ENCODE data around the gene PTPA. TPM values are rescaled to one million over a fixed set of nuclear protein-coding genes. Genes with fewer than 3 reads are reported as not detected.

PTPA gene
- total RNA-seq, 5 donors from 2014 or later (not counting 1 experiment from before 2014, with no cell fraction given): 51.3 to 71.5 (median 65.5) TPM

- H3K36me3 ChIP-seq (ENCODE audit: control insufficient read depth in 2 of 2, extremely low read depth in 1 of 2, insufficient read depth in 1 of 2, low read length in 1 of 2): no peaks in the 10 kb centered on the region
- WGBS (ENCODE audit: insufficient coverage): 0% methylated on average over 5 of the region's 10 CpGs
- H3K27me3 ChIP-seq (replicated peaks in 1 of 2; ENCODE audit: control insufficient read depth in 2 of 2, extremely low read depth in 1 of 2, insufficient read depth in 2 of 2, low read length in 1 of 2): peaks cover 0 to 55% of the 10 kb centered on the region in 2 experiments
- POLR2A ChIA-PET: no interaction called here
- no peaks in the 10 kb centered on the region for H3K36me3 Mint-ChIP-seq
- peak overlapping the region; percentile 20 for H3K27ac ChIP-seq (ENCODE audit: low read length)
- CTCF ChIA-PET: interaction anchor here in 1 of 2 donors (0.7 kb wide), 1 partner anchor 145 kb away, joined by 4 read pairs; no protein-coding TSS in a partner anchor
- H3K9me3 Mint-ChIP-seq: no peaks in the 10 kb centered on the region
- peaks cover 0 to 5% of the 10 kb centered on the region in 2 donors for H3K27me3 Mint-ChIP-seq
- H3K4me3 ChIP-seq (ENCODE audit: control insufficient read depth in 1 of 2, extremely low read depth in 1 of 2, low read length in 1 of 2): peak overlapping the region; percentile 66 to 67
- peak overlapping the region; percentile 70 to 87 for H3K27ac Mint-ChIP-seq
- ATAC-seq (replicated peaks in 1 of 4) (no peak), DNase-seq (no peak)
- H3K9me3 ChIP-seq: no peaks in the 10 kb centered on the region
- peak overlapping the region; percentile 84 to 86 (median 85) for H3K4me3 Mint-ChIP-seq
- H3K4me1 Mint-ChIP-seq: peaks cover 4 to 12% (median 7%) of the 10 kb centered on the region in 3 donors
- peaks cover 0 to 43% of the 10 kb centered on the region in 2 experiments for H3K4me1 ChIP-seq (ENCODE audit: control insufficient read depth in 1 of 2, extremely low read depth in 1 of 2, insufficient read depth in 2 of 2, low read length in 2 of 2)
Measured at GRCh38 chr9:129175515-129175824, 64.3 kb downstream of the PTPA start.

DNA sequence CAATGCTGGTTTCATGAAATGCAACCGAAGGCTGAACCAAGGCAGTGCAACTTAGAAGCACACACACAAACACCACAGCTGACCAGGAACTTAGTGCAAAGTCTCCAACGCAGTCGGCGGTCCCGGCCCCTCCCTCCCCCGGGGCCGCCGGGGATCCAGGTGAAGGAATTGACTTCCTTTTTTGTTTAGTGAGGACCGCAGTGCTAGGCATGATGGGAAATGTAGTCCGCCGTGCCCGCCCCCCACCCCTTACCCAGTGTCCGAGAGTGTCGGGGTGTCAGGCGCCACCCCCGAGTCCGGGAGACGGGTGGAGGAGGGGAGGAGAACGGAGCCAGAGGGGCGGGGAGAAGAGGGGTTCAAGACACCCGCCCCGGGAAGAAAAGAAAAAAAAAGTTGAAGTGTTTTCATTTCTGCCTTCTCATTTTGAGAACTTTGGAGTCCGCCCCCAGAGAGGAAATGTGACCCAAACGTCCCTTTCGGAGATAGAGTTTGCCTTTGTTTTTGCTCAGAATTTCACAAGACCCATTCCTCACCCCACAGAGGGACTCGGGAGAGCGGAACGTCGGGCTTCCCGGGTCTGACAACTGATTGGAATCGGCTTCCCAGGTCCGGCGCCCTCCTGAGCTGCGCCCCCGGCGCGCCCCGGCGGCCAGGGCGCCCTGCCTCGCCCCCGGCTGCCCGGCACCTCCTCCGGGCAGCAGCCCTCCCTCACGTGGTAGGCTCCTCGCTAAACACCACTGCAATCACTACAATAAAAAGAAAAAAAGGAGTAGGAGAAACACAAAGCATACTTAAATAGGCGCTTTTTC lies 64.8 kb downstream of the PTPA start:
- Mint-ChIP-seq H3K4me1 (peaks cover 4 to 12% (median 7%) of the 10 kb centered on the region in 3 donors), H3K4me3 (peak overlapping the region; percentile 84 to 86 (median 85)), H3K9me3 (no peaks in the 10 kb centered on the region), H3K36me3 (no peaks in the 10 kb centered on the region), H3K27ac (peak overlapping the region; percentile 70 to 87), H3K27me3 (peaks cover 0 to 5% of the 10 kb centered on the region in 2 donors)
- H3K9me3 ChIP-seq: no peaks in the 10 kb centered on the region
- peaks cover 0 to 58% of the 10 kb centered on the region in 2 experiments for H3K27me3 ChIP-seq (replicated peaks in 1 of 2; ENCODE audit: control insufficient read depth in 2 of 2, extremely low read depth in 1 of 2, insufficient read depth in 2 of 2, low read length in 1 of 2)
- 0% methylated on average over 10 of the region's 47 CpGs for WGBS (ENCODE audit: insufficient coverage)
- ChIA-PET CTCF (no interaction called here), POLR2A (no interaction called here)
- peaks cover 0 to 43% of the 10 kb centered on the region in 2 experiments for H3K4me1 ChIP-seq (ENCODE audit: control insufficient read depth in 1 of 2, extremely low read depth in 1 of 2, insufficient read depth in 2 of 2, low read length in 2 of 2)
- peak overlapping the region; percentile 66 to 67 for H3K4me3 ChIP-seq (ENCODE audit: control insufficient read depth in 1 of 2, extremely low read depth in 1 of 2, low read length in 1 of 2)
- peak; percentile 1 to 16 (median 5) for ATAC-seq (replicated peaks in 1 of 4)
- peak in 34 of 35 experiments; percentile 18 to 66 (median 36) for DNase-seq
- no peaks in the 10 kb centered on the region for H3K36me3 ChIP-seq (ENCODE audit: control insufficient read depth in 2 of 2, extremely low read depth in 1 of 2, insufficient read depth in 1 of 2, low read length in 1 of 2)
- peak overlapping the region; percentile 20 for H3K27ac ChIP-seq (ENCODE audit: low read length)

DNA sequence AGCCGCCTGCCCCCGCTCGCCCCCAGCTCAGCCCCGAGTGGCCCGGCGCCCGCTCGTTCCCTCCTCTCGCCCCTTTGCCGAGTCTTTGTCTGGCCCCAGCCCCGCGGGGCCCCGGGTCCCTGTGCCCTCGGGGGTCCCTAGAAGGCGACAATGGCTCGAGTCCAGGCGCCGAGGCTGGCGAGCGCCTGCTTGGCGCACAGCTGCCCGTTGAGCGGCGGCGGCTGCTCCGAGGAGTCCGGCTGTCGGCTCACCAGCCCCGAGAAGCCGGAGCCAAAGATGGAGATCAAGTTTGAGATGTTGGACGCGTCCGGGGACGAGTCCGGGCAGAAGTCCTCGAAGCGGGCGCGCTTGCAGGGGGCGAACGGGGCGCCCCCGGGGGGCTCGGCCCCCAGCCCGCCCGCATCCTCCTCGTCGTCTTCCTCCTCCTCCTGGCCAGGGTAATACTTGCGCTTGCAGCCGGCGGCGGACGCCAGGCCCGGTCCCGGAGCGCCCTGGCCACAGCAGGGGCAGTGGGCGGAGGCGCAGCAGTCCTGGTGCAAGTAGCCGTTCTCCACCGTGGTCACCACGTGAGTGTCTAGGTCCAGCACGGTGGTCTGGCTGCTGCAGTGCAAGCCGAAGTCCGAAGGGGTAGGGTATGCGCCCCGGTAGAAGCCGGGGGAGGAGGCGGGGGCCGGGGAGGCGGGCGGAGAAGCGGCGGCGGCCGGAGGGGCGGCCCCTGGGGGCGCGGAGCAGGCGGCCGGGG lies 65.7 kb downstream of the PTPA start:
- POLR2A ChIA-PET: no interaction called here
- DNase-seq: peak in 9 of 35 experiments; percentile 3 to 33 (median 15)
- Histone ChIP-seq H3K27ac (ENCODE audit: low read length) (no peak overlapping the region), H3K9me3 (no peaks in the 10 kb centered on the region), H3K27me3 (replicated peaks in 1 of 2; ENCODE audit: control insufficient read depth in 2 of 2, extremely low read depth in 1 of 2, insufficient read depth in 2 of 2, low read length in 1 of 2) (peaks cover 0 to 53% of the 10 kb centered on the region in 2 experiments), H3K36me3 (ENCODE audit: control insufficient read depth in 2 of 2, extremely low read depth in 1 of 2, insufficient read depth in 1 of 2, low read length in 1 of 2) (no peaks in the 10 kb centered on the region), H3K4me1 (ENCODE audit: control insufficient read depth in 1 of 2, extremely low read depth in 1 of 2, insufficient read depth in 2 of 2, low read length in 2 of 2) (peaks cover 0 to 43% of the 10 kb centered on the region in 2 experiments), H3K4me3 (ENCODE audit: control insufficient read depth in 1 of 2, extremely low read depth in 1 of 2, low read length in 1 of 2) (peak overlapping the region; percentile 66 to 67)
- no peaks in the 10 kb centered on the region for H3K36me3 Mint-ChIP-seq
- peak overlapping the region; percentile 84 to 86 (median 85) for H3K4me3 Mint-ChIP-seq
- H3K27ac Mint-ChIP-seq: no peak overlapping the region
- WGBS (ENCODE audit: insufficient coverage): under 1% methylated on average over 80 of the region's 80 CpGs
- peaks cover 4 to 12% (median 7%) of the 10 kb centered on the region in 3 donors for H3K4me1 Mint-ChIP-seq
- CTCF ChIA-PET: interaction anchor here in 1 of 2 donors (1.0 to 1.6 kb wide), 3 partner anchors 37 to 144 kb away, joined by 3 to 6 read pairs (median 4); no protein-coding TSS in a partner anchor
- no peaks in the 10 kb centered on the region for H3K9me3 Mint-ChIP-seq
- peaks cover 0 to 5% of the 10 kb centered on the region in 2 donors for H3K27me3 Mint-ChIP-seq
- ATAC-seq (replicated peaks in 1 of 4): no peak

DNA sequence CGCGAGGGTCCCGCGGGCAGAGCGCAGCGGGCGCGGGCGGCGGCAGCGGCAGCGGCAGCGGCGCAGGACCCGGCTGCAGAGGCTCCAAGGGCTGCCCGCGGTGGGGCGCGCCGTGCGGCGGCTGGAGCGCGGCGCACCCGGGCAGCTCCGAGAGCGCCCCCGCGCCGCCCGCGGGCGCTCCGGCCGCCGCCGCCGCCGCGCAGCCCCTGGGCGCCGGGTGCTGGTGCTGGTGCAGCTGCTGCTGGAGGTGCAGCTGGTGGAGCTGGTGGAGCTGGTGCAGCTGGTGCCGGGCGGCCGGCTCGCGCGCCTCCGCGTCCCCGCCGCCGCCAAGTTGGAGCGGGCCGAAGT lies 66.2 kb downstream of the PTPA start:
- Histone ChIP-seq H3K4me3 (ENCODE audit: control insufficient read depth in 1 of 2, extremely low read depth in 1 of 2, low read length in 1 of 2) (peak overlapping the region; percentile 65 to 80), H3K27me3 (replicated peaks in 1 of 2; ENCODE audit: control insufficient read depth in 2 of 2, extremely low read depth in 1 of 2, insufficient read depth in 2 of 2, low read length in 1 of 2) (peaks cover 0 to 52% of the 10 kb centered on the region in 2 experiments), H3K36me3 (ENCODE audit: control insufficient read depth in 2 of 2, extremely low read depth in 1 of 2, insufficient read depth in 1 of 2, low read length in 1 of 2) (no peaks in the 10 kb centered on the region), H3K27ac (ENCODE audit: low read length) (no peak overlapping the region), H3K9me3 (no peaks in the 10 kb centered on the region), H3K4me1 (ENCODE audit: control insufficient read depth in 1 of 2, extremely low read depth in 1 of 2, insufficient read depth in 2 of 2, low read length in 2 of 2) (peaks cover 0 to 43% of the 10 kb centered on the region in 2 experiments)
- H3K4me3 Mint-ChIP-seq: peak overlapping the region; percentile 87 to 91 (median 88)
- POLR2A ChIA-PET: no interaction called here
- no peaks in the 10 kb centered on the region for H3K9me3 Mint-ChIP-seq
- ATAC-seq (replicated peaks in 1 of 4) (peak; percentile 2 to 21 (median 14)), DNase-seq (peak in 1 of 35 experiments; percentile 19)
- peaks cover 0 to 5% of the 10 kb centered on the region in 2 donors for H3K27me3 Mint-ChIP-seq
- no peak overlapping the region for H3K27ac Mint-ChIP-seq
- H3K36me3 Mint-ChIP-seq: no peaks in the 10 kb centered on the region
- under 1% methylated on average over 56 of the region's 56 CpGs for WGBS (ENCODE audit: insufficient coverage)
- CTCF ChIA-PET: interaction anchor here (0.6 to 1.6 kb wide), 5 partner anchors 37 to 448 kb away, joined by 3 to 7 read pairs (median 4); partner anchors contain the start of gene NTMT1 (in 1 of the 2)
- H3K4me1 Mint-ChIP-seq: peaks cover 4 to 12% (median 7%) of the 10 kb centered on the region in 3 donors

DNA sequence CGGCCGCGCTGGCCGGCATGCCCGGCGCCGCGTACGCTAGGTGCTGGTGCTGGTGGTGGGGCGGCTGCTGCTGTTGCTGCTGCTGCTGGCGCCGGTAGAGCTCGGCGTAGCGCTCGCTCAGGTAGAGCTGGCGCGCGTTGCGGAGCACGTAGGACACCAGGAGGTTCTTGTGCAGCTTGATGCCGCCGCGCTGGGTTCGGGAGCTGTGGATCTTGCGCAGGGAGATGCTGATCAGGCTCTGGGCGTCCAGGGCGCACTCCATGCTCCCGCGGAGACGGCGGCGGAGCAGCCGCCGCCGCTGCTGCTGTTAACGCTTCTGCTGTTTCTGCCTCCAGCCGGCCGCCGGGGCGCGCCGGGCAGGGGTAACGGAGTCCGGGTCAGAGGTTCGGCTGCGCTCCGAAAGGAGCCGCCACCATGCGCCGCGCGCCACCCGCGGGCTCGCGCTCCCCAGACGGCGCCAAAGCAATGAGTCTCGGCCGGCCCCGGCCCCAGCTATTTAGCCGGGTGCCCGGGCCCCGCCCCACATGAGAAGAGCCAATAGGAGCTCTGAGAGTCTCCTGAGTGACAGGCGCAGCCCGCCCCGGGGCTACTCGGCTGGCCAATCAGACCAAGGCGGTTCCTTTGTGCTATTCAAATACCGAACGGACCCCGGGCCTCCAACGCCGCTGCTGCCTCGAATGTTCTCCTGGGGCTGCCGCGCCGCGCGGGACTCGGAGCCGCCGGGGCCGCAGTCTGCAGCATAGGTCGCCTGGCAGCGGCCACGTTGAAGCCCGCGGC lies 66.8 kb downstream of the PTPA start, which contains the start of gene IER5L:
TSS of gene IER5L (minus strand) at position 471 of the 777 bp plus-strand sequence. CDS start at position 262, 209 bp downstream.
- H3K9me3 Mint-ChIP-seq: no peaks in the 10 kb centered on the region
- ChIA-PET POLR2A (interaction anchor here (0.5 to 0.8 kb wide), 8 partner anchors 13 to 730 kb away, joined by 3 to 7 read pairs (median 3); partner anchors contain the start of gene C9orf50 (in 1 of the 2)), CTCF (interaction anchor here (0.6 to 1.6 kb wide), 8 partner anchors 35 to 447 kb away, joined by 3 to 7 read pairs (median 4); partner anchors contain the start of gene NTMT1 (in 1 of the 2))
- Histone ChIP-seq H3K27me3 (replicated peaks in 1 of 2; ENCODE audit: control insufficient read depth in 2 of 2, extremely low read depth in 1 of 2, insufficient read depth in 2 of 2, low read length in 1 of 2) (peaks cover 0 to 53% of the 10 kb centered on the region in 2 experiments), H3K27ac (ENCODE audit: low read length) (no peak within 1 kb of the TSS), H3K4me3 (ENCODE audit: control insufficient read depth in 1 of 2, extremely low read depth in 1 of 2, low read length in 1 of 2) (peak within 1 kb of the TSS; percentile 66 to 80), H3K4me1 (ENCODE audit: control insufficient read depth in 1 of 2, extremely low read depth in 1 of 2, insufficient read depth in 2 of 2, low read length in 2 of 2) (peaks cover 0 to 43% of the 10 kb centered on the region in 2 experiments), H3K36me3 (ENCODE audit: control insufficient read depth in 2 of 2, extremely low read depth in 1 of 2, insufficient read depth in 1 of 2, low read length in 1 of 2) (no peaks in the 10 kb centered on the region), H3K9me3 (no peaks in the 10 kb centered on the region)
- H3K27ac Mint-ChIP-seq: peak within 1 kb of the TSS; percentile 67 to 79
- peaks cover 0 to 5% of the 10 kb centered on the region in 2 donors for H3K27me3 Mint-ChIP-seq
- ATAC-seq (replicated peaks in 1 of 4): peak; percentile 89 to 91 (median 90)
- H3K4me1 Mint-ChIP-seq: peaks cover 4 to 12% (median 7%) of the 10 kb centered on the region in 3 donors
- peak within 1 kb of the TSS; percentile 87 to 91 (median 88) for H3K4me3 Mint-ChIP-seq
- WGBS (ENCODE audit: insufficient coverage): under 1% methylated on average over 90 of the region's 90 CpGs
- no peaks in the 10 kb centered on the region for H3K36me3 Mint-ChIP-seq
- peak; percentile 80 to 95 (median 89) for DNase-seq
